ENCODE results near the gene KDM5A.
"Not testable (repeated sequence)": the region's sequence is repeated elsewhere in the genome, so short reads cannot be mapped to it uniquely, and the experiment has no call there.

DNA sequence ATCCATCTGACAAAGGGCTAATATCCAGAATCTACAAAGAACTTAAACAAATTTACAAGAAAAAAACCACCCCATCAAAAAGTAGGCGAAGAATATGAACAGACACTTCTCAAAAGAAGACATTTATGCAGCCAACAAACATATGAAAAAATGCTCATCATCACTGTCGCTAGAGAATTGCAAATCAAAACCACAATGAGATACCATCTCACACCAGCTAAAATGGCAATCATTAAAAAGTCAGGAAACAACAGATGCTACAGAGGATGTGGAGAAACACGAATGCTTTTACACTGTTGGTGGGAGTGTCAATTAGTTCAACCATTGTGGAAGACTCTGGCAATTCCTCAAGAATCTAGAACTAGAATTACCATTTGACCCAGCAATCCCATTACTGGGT lies 86.4 kb downstream of the KDM5A start:
- not testable (repeated sequence) for TF ChIP-seq POLR2A (IDR thresholded peaks at IDR 0.05; ENCODE audit: low read length); GATA1 (IDR thresholded peaks at IDR 0.05; ENCODE audit: low read depth, low read length)

Data from erythroblast (primary cell).